ENCODE results near the gene ATP6V1E1. TPM values are rescaled to one million over a fixed set of nuclear protein-coding genes. Genes with fewer than 3 reads are reported as not detected.
A peak's percentile ranks its signal among the peaks of the same experiment; 100 is the strongest.

The ATP6V1E1 gene
- total and polyA plus RNA-seq, 9 of the 15 experiments (the other 6 are each of a cell fraction or from before 2014, with no cell fraction given), result 122 to 249 (median 179) TPM

DNA sequence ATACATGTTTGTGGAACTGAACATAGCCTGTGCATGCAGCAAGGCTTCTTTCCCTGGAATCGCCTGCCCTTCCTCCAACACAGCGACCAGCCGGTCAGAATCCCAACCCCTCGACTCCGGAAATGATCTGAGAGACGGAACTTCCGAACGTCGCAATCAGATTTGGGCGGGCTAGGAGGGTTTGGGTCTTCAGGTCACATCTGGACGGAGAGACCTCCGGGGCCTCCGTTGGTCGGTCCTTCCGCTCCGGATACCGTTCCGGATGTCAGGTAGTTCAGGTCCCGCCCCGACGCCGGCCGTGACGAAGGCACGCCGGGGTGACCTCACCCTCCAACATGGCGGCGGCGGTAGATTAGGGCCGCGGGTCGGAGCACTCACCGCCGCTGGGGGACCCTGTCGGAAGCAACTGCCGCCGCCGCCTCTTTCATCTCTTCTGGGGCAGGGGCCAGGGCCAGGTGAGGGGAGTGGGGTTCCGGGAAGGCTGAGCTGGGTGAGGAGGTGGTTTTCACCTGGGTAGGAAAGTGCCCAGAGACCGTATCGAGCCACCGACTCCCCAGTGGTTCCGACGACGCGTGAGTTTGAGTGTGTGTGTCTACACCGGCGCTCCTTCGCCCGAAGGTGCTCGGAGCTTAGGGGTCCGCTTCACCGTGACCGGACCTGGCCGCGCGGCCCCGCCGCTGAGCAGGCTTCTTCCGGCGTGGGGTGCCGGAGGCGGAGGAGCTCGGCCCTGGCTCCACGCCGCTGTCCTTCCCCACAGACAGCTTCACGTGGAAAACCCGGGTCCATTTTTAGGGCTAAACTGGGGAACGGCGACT is 10.1 kb upstream of the ATP6V1E1 start, which contains the start of gene BCL2L13 (continued):
- TF ChIP-seq RBM25 (IDR thresholded peaks at IDR 0.05; ENCODE audit: low read depth, low read length, severe bottlenecking) (no peak), ZNF707 (CRISPR knock-in tag; conservative IDR thresholded peaks at IDR 0.05) (no peak), ZNF174 (CRISPR knock-in tag; IDR thresholded peaks at IDR 0.05) (no peak), RUNX1 (IDR thresholded peaks at IDR 0.05; ENCODE audit: low read depth) (no peak), SUPT5H (IDR thresholded peaks at IDR 0.05) (peak; percentile 99), KAT2B (IDR thresholded peaks at IDR 0.05; ENCODE audit: low read depth, low read length) (no peak), ZNF780A (CRISPR knock-in tag; IDR thresholded peaks at IDR 0.05) (no peak), POLR2AphosphoS2 (IDR thresholded peaks at IDR 0.05; ENCODE audit: low read length) (peak; percentile 96), HNRNPL (IDR thresholded peaks at IDR 0.05; ENCODE audit: low read depth, low read length) (0 out of 2 replicates have a peak, but pooled peaks have one; percentile 21), FOXO4 (CRISPR knock-in tag; IDR thresholded peaks at IDR 0.05) (no peak; the same call in 1 of the 2 replicates), MEF2A (IDR thresholded peaks at IDR 0.05; ENCODE audit: control insufficient read depth, low read depth, low read length) (no peak), RCOR1 (IDR thresholded peaks at IDR 0.05; ENCODE audit: borderline replicate concordance in 1 of 2, low read depth in 2 of 2, low read length in 2 of 2) (peak in 1 of 2 experiments; percentile 45; a peak in 1 of 4 replicates), HNRNPK (IDR thresholded peaks at IDR 0.05; ENCODE audit: low read depth, low read length, poor library complexity, severe bottlenecking) (no peak), CBFA2T2 (conservative IDR thresholded peaks at IDR 0.05) (no peak), KAT8 (IDR thresholded peaks at IDR 0.05; ENCODE audit: low read depth) (no peak), ETV1 (tag; conservative IDR thresholded peaks at IDR 0.05; ENCODE audit: low read depth) (peak; percentile 100)
- TF ChIP-seq, protein P1, sequence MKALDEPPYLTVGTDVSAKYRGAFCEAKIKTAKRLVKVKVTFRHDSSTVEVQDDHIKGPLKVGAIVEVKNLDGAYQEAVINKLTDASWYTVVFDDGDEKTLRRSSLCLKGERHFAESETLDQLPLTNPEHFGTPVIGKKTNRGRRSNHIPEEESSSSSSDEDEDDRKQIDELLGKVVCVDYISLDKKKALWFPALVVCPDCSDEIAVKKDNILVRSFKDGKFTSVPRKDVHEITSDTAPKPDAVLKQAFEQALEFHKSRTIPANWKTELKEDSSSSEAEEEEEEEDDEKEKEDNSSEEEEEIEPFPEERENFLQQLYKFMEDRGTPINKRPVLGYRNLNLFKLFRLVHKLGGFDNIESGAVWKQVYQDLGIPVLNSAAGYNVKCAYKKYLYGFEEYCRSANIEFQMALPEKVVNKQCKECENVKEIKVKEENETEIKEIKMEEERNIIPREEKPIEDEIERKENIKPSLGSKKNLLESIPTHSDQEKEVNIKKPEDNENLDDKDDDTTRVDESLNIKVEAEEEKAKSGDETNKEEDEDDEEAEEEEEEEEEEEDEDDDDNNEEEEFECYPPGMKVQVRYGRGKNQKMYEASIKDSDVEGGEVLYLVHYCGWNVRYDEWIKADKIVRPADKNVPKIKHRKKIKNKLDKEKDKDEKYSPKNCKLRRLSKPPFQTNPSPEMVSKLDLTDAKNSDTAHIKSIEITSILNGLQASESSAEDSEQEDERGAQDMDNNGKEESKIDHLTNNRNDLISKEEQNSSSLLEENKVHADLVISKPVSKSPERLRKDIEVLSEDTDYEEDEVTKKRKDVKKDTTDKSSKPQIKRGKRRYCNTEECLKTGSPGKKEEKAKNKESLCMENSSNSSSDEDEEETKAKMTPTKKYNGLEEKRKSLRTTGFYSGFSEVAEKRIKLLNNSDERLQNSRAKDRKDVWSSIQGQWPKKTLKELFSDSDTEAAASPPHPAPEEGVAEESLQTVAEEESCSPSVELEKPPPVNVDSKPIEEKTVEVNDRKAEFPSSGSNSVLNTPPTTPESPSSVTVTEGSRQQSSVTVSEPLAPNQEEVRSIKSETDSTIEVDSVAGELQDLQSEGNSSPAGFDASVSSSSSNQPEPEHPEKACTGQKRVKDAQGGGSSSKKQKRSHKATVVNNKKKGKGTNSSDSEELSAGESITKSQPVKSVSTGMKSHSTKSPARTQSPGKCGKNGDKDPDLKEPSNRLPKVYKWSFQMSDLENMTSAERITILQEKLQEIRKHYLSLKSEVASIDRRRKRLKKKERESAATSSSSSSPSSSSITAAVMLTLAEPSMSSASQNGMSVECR (CRISPR knock-in tag; IDR thresholded peaks at IDR 0.05), result peak; percentile 62; the same call in 1 of the 2 replicates
- TF ChIP-seq, protein P2, sequence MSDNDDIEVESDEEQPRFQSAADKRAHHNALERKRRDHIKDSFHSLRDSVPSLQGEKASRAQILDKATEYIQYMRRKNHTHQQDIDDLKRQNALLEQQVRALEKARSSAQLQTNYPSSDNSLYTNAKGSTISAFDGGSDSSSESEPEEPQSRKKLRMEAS (CRISPR knock-in tag; IDR thresholded peaks at IDR 0.05), result peak; percentile 54
- TF ChIP-seq, protein P3, sequence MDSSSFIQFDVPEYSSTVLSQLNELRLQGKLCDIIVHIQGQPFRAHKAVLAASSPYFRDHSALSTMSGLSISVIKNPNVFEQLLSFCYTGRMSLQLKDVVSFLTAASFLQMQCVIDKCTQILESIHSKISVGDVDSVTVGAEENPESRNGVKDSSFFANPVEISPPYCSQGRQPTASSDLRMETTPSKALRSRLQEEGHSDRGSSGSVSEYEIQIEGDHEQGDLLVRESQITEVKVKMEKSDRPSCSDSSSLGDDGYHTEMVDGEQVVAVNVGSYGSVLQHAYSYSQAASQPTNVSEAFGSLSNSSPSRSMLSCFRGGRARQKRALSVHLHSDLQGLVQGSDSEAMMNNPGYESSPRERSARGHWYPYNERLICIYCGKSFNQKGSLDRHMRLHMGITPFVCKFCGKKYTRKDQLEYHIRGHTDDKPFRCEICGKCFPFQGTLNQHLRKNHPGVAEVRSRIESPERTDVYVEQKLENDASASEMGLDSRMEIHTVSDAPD (CRISPR knock-in tag; IDR thresholded peaks at IDR 0.05), result no peak
- TF ChIP-seq, protein P4, sequence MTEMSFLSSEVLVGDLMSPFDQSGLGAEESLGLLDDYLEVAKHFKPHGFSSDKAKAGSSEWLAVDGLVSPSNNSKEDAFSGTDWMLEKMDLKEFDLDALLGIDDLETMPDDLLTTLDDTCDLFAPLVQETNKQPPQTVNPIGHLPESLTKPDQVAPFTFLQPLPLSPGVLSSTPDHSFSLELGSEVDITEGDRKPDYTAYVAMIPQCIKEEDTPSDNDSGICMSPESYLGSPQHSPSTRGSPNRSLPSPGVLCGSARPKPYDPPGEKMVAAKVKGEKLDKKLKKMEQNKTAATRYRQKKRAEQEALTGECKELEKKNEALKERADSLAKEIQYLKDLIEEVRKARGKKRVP (CRISPR knock-in tag; IDR thresholded peaks at IDR 0.05), result no peak
